MM.1S (cell line): ENCODE measurements around the gene TMEM209.

Experiments
- DNase-seq: peaks from one replicate; pipeline ENCODE4 v3.0.0-alpha.2; 2015
- H2AFZ ChIP-seq: fragments of 300-600 bp; sonication (generic); 2 replicates; pipeline ENCODE4 v1.6.0; 2016; ENCODE audit warnings: antibody characterized with exemption, low read length
- H3F3A ChIP-seq: fragments of 300-600 bp; sonication (generic); 2 replicates; pipeline ENCODE4 v1.6.1; 2016; ENCODE audit warnings: mild to moderate bottlenecking, antibody characterized with exemption, low read length, moderate library complexity, mixed read lengths; ENCODE audit not compliant: insufficient read depth
- H3K27ac ChIP-seq: fragments of 300-600 bp; sonication (generic); 2 replicates; pipeline ENCODE4 v1.5.1; 2016; ENCODE audit warnings: mild to moderate bottlenecking, low read length
- H3K27me3 ChIP-seq: fragments of 300-600 bp; sonication (generic); replicated peaks from 2 replicates; pipeline ENCODE4 v1.6.0; 2016; ENCODE audit warnings: low read length; ENCODE audit not compliant: insufficient read depth
- H3K36me3 ChIP-seq: fragments of 300-600 bp; sonication (generic); replicated peaks from 2 replicates; pipeline ENCODE4 v1.6.1; 2016; ENCODE audit warnings: mild to moderate bottlenecking, low read length, mixed read lengths; ENCODE audit not compliant: insufficient read depth
- H3K4me1 ChIP-seq: fragments of 300-600 bp; sonication (generic); 2 replicates; pipeline ENCODE4 v1.6.1; 2016; ENCODE audit warnings: low read length, mixed read lengths
- H3K4me2 ChIP-seq: fragments of 300-600 bp; sonication (generic); 2 replicates; pipeline ENCODE4 v1.6.0; 2016; ENCODE audit warnings: low read depth, low read length
- H3K4me3 ChIP-seq: fragments of 300-600 bp; sonication (generic); 2 replicates; pipeline ENCODE4 v1.5.1; 2016; ENCODE audit warnings: low read length, mixed read lengths
- H3K79me2 ChIP-seq: fragments of 300-600 bp; sonication (generic); 2 replicates; pipeline ENCODE4 v1.6.1; 2016; ENCODE audit warnings: mixed run types, low read length, mixed read lengths
- H3K9ac ChIP-seq: fragments of 300-600 bp; sonication (generic); 2 replicates; pipeline ENCODE4 v1.6.1; 2016; ENCODE audit warnings: low read length, mixed read lengths
- H3K9me2 ChIP-seq: fragments of 300-600 bp; sonication (generic); replicated peaks from 2 replicates; pipeline ENCODE4 v1.6.1; 2016; ENCODE audit warnings: mild to moderate bottlenecking, low read length, mixed read lengths; ENCODE audit not compliant: insufficient read depth
- H3K9me3 ChIP-seq: fragments of 300-600 bp; sonication (generic); replicated peaks from 2 replicates; pipeline ENCODE4 v1.6.1; 2016; ENCODE audit warnings: mild to moderate bottlenecking, low read length, mixed read lengths; ENCODE audit not compliant: insufficient read depth
- H4K20me1 ChIP-seq: fragments of 300-600 bp; sonication (generic); 2 replicates; pipeline ENCODE4 v1.6.1; 2016; ENCODE audit warnings: mild to moderate bottlenecking, low read length, moderate library complexity, mixed read lengths; ENCODE audit not compliant: insufficient read depth
- CTCF ChIP-seq: fragments of 300-600 bp; sonication (generic); IDR thresholded peaks from 2 replicates; pipeline ENCODE4 v1.5.1; 2016; ENCODE audit warnings: antibody characterized with exemption, low read length, mixed read lengths
- EZH2 ChIP-seq: fragments of 300-600 bp; sonication (generic); optimal IDR thresholded peaks from 2 replicates; pipeline ENCODE3; 2017; ENCODE audit warnings: low read depth, mild to moderate bottlenecking, antibody characterized with exemption, low read length, mixed read lengths
- EZH2phosphoT487 ChIP-seq: fragments of 300-600 bp; sonication (generic); IDR thresholded peaks from 2 replicates; pipeline ENCODE4 v1.6.1; 2018; ENCODE audit warnings: antibody characterized with exemption, low read length

The TMEM209 gene

GRCh38 chr7:130162196-130162595 is 43.0 kb downstream of the TMEM209 start:
- H3K4me3 ChIP-seq: no peak overlapping the region
- no peak for DNase-seq
- TF ChIP-seq CTCF (no peak), EZH2phosphoT487 (no peak), EZH2 (no peak)
- H3K79me2 ChIP-seq: no peaks in the 10 kb centered on the region
- H3K27ac ChIP-seq: no peak overlapping the region
- H3K9me2 ChIP-seq: no peaks in the 10 kb centered on the region
- no peaks in the 10 kb centered on the region for H3K27me3 ChIP-seq
- H3K9me3 ChIP-seq: no peaks in the 10 kb centered on the region
- H2AFZ ChIP-seq: no peak overlapping the region
- H3K36me3 ChIP-seq: 0 out of 2 replicates have a peak, but pooled peaks cover 2% of the 10 kb centered on the region
- H3F3A ChIP-seq: no peaks in the 10 kb centered on the region
- H3K4me1 ChIP-seq: no peaks in the 10 kb centered on the region
- no peak overlapping the region for H3K4me2 ChIP-seq
- H3K9ac ChIP-seq: no peak overlapping the region
- H4K20me1 ChIP-seq: no peaks in the 10 kb centered on the region

DNA sequence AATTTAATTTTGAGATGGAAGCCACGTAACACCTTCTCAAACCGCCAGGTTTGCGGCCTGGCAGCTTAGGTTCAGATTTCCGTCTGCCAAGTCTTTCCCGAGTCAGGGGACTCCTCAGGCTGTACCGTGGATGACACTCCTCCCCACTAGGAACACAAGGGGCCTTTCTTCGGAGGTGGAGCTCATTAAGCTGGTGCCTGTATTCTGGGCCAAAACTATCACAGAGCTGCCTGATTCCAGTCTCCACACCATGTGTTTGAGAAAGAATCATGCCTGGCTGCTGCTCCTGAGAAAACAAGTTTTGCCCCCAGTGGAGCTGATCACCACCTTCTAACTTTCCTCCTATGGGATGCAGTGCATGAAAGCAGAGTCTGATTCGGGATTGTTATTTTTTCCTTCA is 44.8 kb downstream of the TMEM209 start:
- no peaks in the 10 kb centered on the region for H3K4me1 ChIP-seq
- no peak overlapping the region for H2AFZ ChIP-seq
- no peak overlapping the region for H3K4me2 ChIP-seq
- H3K9ac ChIP-seq: no peak overlapping the region
- H3K36me3 ChIP-seq: 0 out of 2 replicates have a peak, but pooled peaks cover 2% of the 10 kb centered on the region
- no peaks in the 10 kb centered on the region for H3F3A ChIP-seq
- no peak overlapping the region for H3K27ac ChIP-seq
- no peak for DNase-seq
- H4K20me1 ChIP-seq: no peaks in the 10 kb centered on the region
- H3K27me3 ChIP-seq: no peaks in the 10 kb centered on the region
- no peaks in the 10 kb centered on the region for H3K9me2 ChIP-seq
- H3K9me3 ChIP-seq: no peaks in the 10 kb centered on the region
- H3K79me2 ChIP-seq: no peaks in the 10 kb centered on the region
- no peak overlapping the region for H3K4me3 ChIP-seq
- TF ChIP-seq EZH2phosphoT487 (no peak), EZH2 (no peak), CTCF (no peak)

DNA sequence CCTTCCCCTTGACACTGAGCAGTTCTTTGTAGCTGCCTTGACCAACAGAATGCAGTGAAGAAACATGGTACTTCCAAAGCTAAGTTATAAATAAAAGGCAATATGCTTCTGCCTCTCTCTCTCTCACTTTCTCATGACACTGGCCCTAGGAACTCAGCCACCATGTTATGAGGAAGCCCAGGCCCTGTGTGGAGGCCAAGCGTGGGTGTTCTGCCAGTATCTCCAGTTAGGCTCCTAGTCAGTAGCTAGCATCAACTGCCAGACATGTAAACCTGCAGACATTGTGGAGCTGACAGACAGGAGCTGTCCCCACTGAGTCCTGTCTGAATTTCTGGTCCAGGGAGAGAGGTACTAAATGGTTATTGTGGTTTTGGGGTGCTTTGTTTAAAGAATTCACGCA is 45.2 kb downstream of the TMEM209 start:
- Histone ChIP-seq H2AFZ (no peak overlapping the region), H3K9me2 (no peaks in the 10 kb centered on the region), H3K79me2 (no peaks in the 10 kb centered on the region), H3K36me3 (0 out of 2 replicates have a peak, but pooled peaks cover 2% of the 10 kb centered on the region), H3K4me3 (no peak overlapping the region), H4K20me1 (no peaks in the 10 kb centered on the region), H3K9ac (no peak overlapping the region), H3F3A (no peaks in the 10 kb centered on the region), H3K27ac (no peak overlapping the region), H3K9me3 (no peaks in the 10 kb centered on the region), H3K4me2 (no peak overlapping the region), H3K27me3 (no peaks in the 10 kb centered on the region), H3K4me1 (no peaks in the 10 kb centered on the region)
- DNase-seq: no peak
- TF ChIP-seq CTCF (no peak), EZH2 (no peak), EZH2phosphoT487 (no peak)
